ENCODE results near the gene COX17. TPM values are rescaled to one million over a fixed set of nuclear protein-coding genes. Genes with fewer than 3 reads are reported as not detected.

Gene COX17
- total and polyA plus RNA-seq, 2 of the 13 experiments (the other 11 are each of a cell fraction or from before 2014, with no cell fraction given) = 41.4 to 51.0 TPM

DNA sequence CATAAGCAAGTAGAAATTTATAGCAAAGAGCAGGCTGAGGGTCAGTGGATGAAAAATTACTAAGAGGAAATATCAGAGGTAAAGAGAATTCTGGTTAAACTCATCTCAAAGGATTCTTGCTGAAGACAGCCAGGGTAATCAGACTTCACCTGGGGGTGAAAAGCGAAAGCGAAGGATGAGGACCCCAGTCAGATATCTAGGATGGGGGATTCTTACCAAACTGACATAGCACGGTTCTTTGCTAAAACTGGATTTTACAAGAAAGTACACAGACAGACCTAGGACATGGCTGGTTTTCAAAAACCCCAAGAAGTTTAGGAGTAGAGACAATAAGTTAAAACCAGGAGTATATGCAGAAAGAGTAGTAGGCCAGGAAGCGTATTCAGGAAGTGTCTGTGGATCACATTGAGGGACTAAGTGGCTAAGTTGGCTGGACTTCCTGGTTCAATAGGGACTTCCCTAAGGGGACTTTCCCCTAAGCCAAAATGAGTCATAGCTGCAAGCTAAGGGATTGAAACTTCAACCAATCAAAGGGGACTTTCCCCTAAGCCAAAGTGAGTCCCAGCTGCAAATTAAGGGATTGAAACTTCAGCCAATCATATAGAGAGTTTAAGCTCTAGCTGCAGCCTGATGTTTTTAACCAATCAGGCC is 23.2 kb upstream of the COX17 start (continued):
- TF ChIP-seq, protein P1, sequence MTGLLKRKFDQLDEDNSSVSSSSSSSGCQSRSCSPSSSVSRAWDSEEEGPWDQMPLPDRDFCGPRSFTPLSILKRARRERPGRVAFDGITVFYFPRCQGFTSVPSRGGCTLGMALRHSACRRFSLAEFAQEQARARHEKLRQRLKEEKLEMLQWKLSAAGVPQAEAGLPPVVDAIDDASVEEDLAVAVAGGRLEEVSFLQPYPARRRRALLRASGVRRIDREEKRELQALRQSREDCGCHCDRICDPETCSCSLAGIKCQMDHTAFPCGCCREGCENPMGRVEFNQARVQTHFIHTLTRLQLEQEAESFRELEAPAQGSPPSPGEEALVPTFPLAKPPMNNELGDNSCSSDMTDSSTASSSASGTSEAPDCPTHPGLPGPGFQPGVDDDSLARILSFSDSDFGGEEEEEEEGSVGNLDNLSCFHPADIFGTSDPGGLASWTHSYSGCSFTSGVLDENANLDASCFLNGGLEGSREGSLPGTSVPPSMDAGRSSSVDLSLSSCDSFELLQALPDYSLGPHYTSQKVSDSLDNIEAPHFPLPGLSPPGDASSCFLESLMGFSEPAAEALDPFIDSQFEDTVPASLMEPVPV (CRISPR knock-in tag; IDR thresholded peaks at IDR 0.05) = no peak
- TF ChIP-seq TCF12 (IDR thresholded peaks at IDR 0.05) = no peak
- TF ChIP-seq TCF12 (CRISPR knock-in tag; IDR thresholded peaks at IDR 0.05) = no peak
- TF ChIP-seq, protein P2, sequence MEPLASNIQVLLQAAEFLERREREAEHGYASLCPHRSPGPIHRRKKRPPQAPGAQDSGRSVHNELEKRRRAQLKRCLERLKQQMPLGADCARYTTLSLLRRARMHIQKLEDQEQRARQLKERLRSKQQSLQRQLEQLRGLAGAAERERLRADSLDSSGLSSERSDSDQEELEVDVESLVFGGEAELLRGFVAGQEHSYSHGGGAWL (CRISPR knock-in tag; IDR thresholded peaks at IDR 0.05) = no peak
- TF ChIP-seq NRL (CRISPR knock-in tag; IDR thresholded peaks at IDR 0.05; ENCODE audit: borderline replicate concordance) = no peak
- TF ChIP-seq BHLHE40 (IDR thresholded peaks at IDR 0.05; ENCODE audit: low read length) = no peak
- no peak for TF ChIP-seq ZNF773 (CRISPR knock-in tag; IDR thresholded peaks at IDR 0.05; ENCODE audit: borderline replicate concordance)
- TF ChIP-seq TOPORS (CRISPR knock-in tag; IDR thresholded peaks at IDR 0.05) = no peak
- TF ChIP-seq GTF2F1 (IDR thresholded peaks at IDR 0.05; ENCODE audit: low read length) = no peak
- no peak for TF ChIP-seq IRF2 (CRISPR knock-in tag; IDR thresholded peaks at IDR 0.05)
- TF ChIP-seq AKAP8 (CRISPR knock-in tag; IDR thresholded peaks at IDR 0.05) = no peak
- peak; percentile 84 for TF ChIP-seq ELF3 (CRISPR knock-in tag; IDR thresholded peaks at IDR 0.05)
- peak; percentile 79 for TF ChIP-seq ELF1 (CRISPR knock-in tag; IDR thresholded peaks at IDR 0.05)
- peak; percentile 71 for TF ChIP-seq FOSL2 (CRISPR knock-in tag; IDR thresholded peaks at IDR 0.05)
